ENCODE measurements around the gene S100Z. TPM values are rescaled to one million over a fixed set of nuclear protein-coding genes. Genes with fewer than 3 reads are reported as not detected.
"Not testable (repeated sequence)": the region's sequence is repeated elsewhere in the genome, so short reads cannot be mapped to it uniquely, and the experiment has no call there.

Gene S100Z
- total RNA-seq, 8 experiments from 2014 or later = 0.24 to 0.43 TPM; not detected in 6

DNA sequence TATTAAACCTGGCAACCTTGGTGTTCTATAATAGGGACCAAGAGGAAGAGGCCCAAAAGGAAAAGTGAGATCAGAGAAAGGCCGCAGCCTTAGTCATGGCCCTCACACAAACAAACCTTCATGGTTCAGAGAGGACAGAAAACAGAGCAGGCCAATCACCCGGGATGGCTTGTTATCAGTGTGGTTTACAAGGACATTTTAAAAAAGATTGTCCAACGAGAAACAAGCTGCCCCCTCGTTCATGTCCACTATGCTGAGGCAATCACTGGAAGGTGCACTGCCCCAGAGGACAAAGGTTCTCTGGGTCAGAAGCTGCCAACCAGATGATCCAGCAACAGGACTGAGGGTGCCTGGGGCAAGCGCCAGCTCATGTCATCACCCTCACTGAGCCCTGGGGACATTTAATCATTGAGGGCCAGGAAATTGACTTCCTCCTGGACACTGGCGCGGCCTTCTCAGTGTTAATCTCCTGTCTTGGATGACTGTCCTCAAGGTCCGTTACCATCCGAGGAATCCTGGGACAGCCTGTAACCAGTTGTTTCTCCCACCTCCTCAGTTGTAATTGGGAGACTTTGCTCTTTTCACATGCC lies 60.6 kb downstream of the S100Z start:
- H3K27ac ChIP-seq; H3K4me1 ChIP-seq (replicated peaks in 1 of 2); in situ Hi-C loops (cut with MboI; ENCODE audit: low pct_unique_long_range_greater_than_20kb in 2 of 9, low sequenced_read_pairs in 9 of 9, unreplicated experiment in 9 of 9); H3K4me3 ChIP-seq; ATAC-seq (replicated peaks in 6 of 8): not testable (repeated sequence)
- 17 to 100% (median 68%) methylated on average over 1 to 4 of the region's 9 CpGs; no CpG with 5 or more reads in 3 of the 10 experiments for WGBS, 10 experiments

DNA sequence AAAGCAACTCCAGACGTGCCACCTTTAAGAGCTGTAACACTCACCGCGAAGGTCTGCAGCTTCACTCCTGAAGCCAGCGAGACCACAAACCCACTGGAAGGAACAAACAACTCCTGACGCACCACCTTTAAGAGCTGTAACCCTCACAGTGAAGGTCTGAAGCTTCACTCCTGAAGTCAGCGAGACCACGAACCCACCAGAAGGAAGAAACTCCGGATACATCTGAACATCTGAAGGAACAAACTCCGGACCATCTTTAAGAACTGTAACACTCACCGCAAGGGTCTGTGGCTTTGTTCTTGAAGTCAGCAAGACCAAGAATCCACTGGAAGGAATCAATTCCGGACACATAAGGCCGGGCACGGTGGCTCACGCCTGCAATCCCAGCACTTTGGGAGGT lies 64.9 kb downstream of the S100Z start:
- H3K27ac ChIP-seq; in situ Hi-C loops (cut with MboI; ENCODE audit: low pct_unique_long_range_greater_than_20kb in 2 of 9, low sequenced_read_pairs in 9 of 9, unreplicated experiment in 9 of 9); H3K4me1 ChIP-seq (replicated peaks in 1 of 2); H3K4me3 ChIP-seq; ATAC-seq (replicated peaks in 6 of 8): not testable (repeated sequence)
- 58 to 100% (median 80%) methylated on average over 1 to 14 of the region's 14 CpGs; no CpG with 5 or more reads in 3 of the 10 experiments for WGBS, 10 experiments

DNA sequence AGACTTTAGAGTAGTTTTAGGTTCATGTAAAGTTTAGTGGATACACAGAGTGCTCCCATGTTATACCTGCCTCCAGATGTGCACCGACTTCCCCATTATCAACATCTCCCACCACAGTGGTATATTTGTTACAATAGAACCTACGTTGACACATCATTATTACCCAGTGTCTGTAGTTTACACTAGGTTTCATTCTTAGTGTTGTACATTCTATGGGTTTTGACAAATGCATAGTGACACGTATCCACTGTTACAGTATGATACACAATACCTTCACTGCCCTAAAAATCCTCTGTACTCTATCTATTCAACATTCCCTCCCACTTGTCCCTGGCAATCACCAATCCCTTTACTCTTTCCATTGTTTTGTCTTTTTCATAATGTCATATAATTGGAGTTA lies 68.7 kb downstream of the S100Z start:
- no peak overlapping the region for H3K4me3 ChIP-seq
- no peak for ATAC-seq (replicated peaks in 6 of 8)
- H3K4me1 ChIP-seq (replicated peaks in 1 of 2) = no peaks in the 10 kb centered on the region
- in situ Hi-C loops (cut with MboI; ENCODE audit: low pct_unique_long_range_greater_than_20kb in 2 of 9, low sequenced_read_pairs in 9 of 9, unreplicated experiment in 9 of 9) = no loop called here
- WGBS, 10 experiments = 10 to 100% (median 60%) methylated on average over 1 to 3 of the region's 3 CpGs; no CpG with 5 or more reads in 1 of the 10 experiments
- no peak overlapping the region for H3K27ac ChIP-seq

- ATAC-seq (replicated peaks in 6 of 8) = no peak
- in situ Hi-C loops (cut with MboI; ENCODE audit: low pct_unique_long_range_greater_than_20kb in 2 of 9, low sequenced_read_pairs in 9 of 9, unreplicated experiment in 9 of 9) = no loop called here
- 37 to 100% (median 90%) methylated on average over 1 to 4 of the region's 4 CpGs; no CpG with 5 or more reads in 1 of the 10 experiments for WGBS, 10 experiments
- Histone ChIP-seq H3K27ac (no peak overlapping the region), H3K4me3 (no peak overlapping the region), H3K4me1 (replicated peaks in 1 of 2) (no peaks in the 10 kb centered on the region)
Observed at GRCh38 chr5:76920491-76920890, 70.7 kb downstream of the S100Z start.

GRCh38 chr5:76926329-76927105 lies 76.7 kb downstream of the S100Z start:
- ATAC-seq (replicated peaks in 6 of 8) = no peak
- Histone ChIP-seq H3K27ac (no peak overlapping the region), H3K4me3 (no peak overlapping the region), H3K4me1 (replicated peaks in 1 of 2) (peaks cover 3 to 10% of the 10 kb centered on the region in 2 donors)
- in situ Hi-C loops (cut with MboI; ENCODE audit: low pct_unique_long_range_greater_than_20kb in 2 of 9, low sequenced_read_pairs in 9 of 9, unreplicated experiment in 9 of 9) = no loop called here
- WGBS, 10 experiments = 10 to 71% (median 56%) methylated on average over 2 to 6 of the region's 6 CpGs; no CpG with 5 or more reads in 1 of the 10 experiments

DNA sequence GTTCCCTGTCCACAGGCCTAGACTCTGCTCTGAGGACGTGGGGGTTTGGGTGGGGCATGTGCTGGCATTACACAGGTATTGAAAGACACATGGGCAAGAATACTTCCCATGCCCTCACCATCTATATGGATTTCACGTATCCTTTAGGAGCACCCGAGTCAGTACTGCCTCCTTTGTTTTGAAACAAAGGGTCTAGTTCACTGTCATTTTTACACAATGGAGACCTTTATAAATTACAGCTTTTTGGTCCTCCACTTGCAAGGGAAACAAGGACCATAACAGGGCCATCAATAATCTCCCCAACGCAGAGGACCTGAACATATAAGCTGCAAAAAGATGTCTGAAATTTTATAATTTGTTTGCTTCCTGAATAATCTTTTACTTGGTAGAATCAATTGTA lies 78.1 kb downstream of the S100Z start:
- in situ Hi-C loops (cut with MboI; ENCODE audit: low pct_unique_long_range_greater_than_20kb in 2 of 9, low sequenced_read_pairs in 9 of 9, unreplicated experiment in 9 of 9) = no loop called here
- H3K27ac ChIP-seq = no peak overlapping the region
- no peak overlapping the region for H3K4me3 ChIP-seq
- H3K4me1 ChIP-seq (replicated peaks in 1 of 2) = peaks cover 3 to 10% of the 10 kb centered on the region in 2 donors
- WGBS, 10 experiments = 0 to 63% (median 40%) methylated on average over 1 to 4 of the region's 4 CpGs; no CpG with 5 or more reads in 3 of the 10 experiments
- ATAC-seq (replicated peaks in 6 of 8) = peak in 2 of 8 experiments; percentile 32 to 45

GRCh38 chr5:76930083-76930482 lies 80.3 kb downstream of the S100Z start:
- Histone ChIP-seq H3K4me3 (no peak overlapping the region), H3K27ac (no peak overlapping the region), H3K4me1 (replicated peaks in 1 of 2) (peaks cover 3 to 10% of the 10 kb centered on the region in 2 donors)
- ATAC-seq (replicated peaks in 6 of 8) = no peak
- 14 to 92% (median 64%) methylated on average over 1 to 4 of the region's 4 CpGs; no CpG with 5 or more reads in 2 of the 10 experiments for WGBS, 10 experiments
- in situ Hi-C loops (cut with MboI; ENCODE audit: low pct_unique_long_range_greater_than_20kb in 2 of 9, low sequenced_read_pairs in 9 of 9, unreplicated experiment in 9 of 9) = no loop called here

GRCh38 chr5:76938177-76938576 lies 88.4 kb downstream of the S100Z start:
- H3K4me3 ChIP-seq = no peak overlapping the region
- ATAC-seq (replicated peaks in 6 of 8) = no peak
- in situ Hi-C loops (cut with MboI; ENCODE audit: low pct_unique_long_range_greater_than_20kb in 2 of 9, low sequenced_read_pairs in 9 of 9, unreplicated experiment in 9 of 9) = no loop called here
- no peaks in the 10 kb centered on the region for H3K4me1 ChIP-seq (replicated peaks in 1 of 2)
- H3K27ac ChIP-seq = no peak overlapping the region

DNA sequence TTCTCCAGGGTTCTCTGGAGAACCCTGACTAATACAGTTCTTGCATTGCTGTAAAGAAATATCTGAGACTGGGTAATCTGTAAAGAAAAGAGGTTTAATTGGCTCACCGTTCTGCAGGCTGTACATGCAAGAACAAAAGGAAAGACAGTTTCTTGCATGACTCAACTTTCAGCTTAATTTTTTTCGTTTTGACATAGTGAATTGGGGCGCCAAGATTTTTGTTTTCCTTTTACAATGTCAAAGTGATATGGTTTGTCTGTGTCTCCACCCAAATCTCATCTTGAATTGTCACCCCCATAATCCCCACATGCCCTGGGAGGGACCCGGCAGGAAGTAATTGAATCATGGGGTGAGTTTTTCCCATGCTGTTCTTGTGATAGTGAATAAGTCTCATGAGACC lies 91.2 kb downstream of the S100Z start:
- H3K4me3 ChIP-seq = no peak overlapping the region
- H3K4me1 ChIP-seq (replicated peaks in 1 of 2) = no peaks in the 10 kb centered on the region
- WGBS, 10 experiments = 6 to 100% (median 83%) methylated on average over 1 to 4 of the region's 4 CpGs; no CpG with 5 or more reads in 1 of the 10 experiments
- in situ Hi-C loops (cut with MboI; ENCODE audit: low pct_unique_long_range_greater_than_20kb in 2 of 9, low sequenced_read_pairs in 9 of 9, unreplicated experiment in 9 of 9) = no loop called here
- ATAC-seq (replicated peaks in 6 of 8) = no peak
- no peak overlapping the region for H3K27ac ChIP-seq

DNA sequence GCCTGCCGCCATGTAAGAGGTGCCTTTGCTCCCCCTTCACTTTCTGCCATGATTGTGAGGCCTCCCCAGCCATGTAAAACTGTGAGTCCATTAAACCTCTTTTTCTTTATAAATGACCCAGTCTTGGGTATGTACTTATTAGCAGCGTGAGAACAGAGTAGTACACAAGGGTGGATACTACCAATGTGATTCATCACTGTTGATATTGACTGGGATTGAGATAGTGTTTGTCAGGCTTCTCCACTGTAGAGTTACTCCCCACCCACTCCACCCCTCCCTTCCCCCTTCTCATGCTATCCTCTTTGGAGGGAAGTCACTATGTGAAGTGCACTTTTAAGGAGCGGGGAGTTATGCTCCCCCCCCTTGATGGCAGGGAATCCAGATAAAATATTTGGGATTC lies 91.6 kb downstream of the S100Z start:
- no peak overlapping the region for H3K4me3 ChIP-seq
- H3K27ac ChIP-seq = no peak overlapping the region
- 20 to 100% (median 100%) methylated on average over 1 to 3 of the region's 3 CpGs; no CpG with 5 or more reads in 5 of the 10 experiments for WGBS, 10 experiments
- in situ Hi-C loops (cut with MboI; ENCODE audit: low pct_unique_long_range_greater_than_20kb in 2 of 9, low sequenced_read_pairs in 9 of 9, unreplicated experiment in 9 of 9) = no loop called here
- ATAC-seq (replicated peaks in 6 of 8) = peak in 1 of 8 experiments; percentile 53
- H3K4me1 ChIP-seq (replicated peaks in 1 of 2) = no peaks in the 10 kb centered on the region

DNA sequence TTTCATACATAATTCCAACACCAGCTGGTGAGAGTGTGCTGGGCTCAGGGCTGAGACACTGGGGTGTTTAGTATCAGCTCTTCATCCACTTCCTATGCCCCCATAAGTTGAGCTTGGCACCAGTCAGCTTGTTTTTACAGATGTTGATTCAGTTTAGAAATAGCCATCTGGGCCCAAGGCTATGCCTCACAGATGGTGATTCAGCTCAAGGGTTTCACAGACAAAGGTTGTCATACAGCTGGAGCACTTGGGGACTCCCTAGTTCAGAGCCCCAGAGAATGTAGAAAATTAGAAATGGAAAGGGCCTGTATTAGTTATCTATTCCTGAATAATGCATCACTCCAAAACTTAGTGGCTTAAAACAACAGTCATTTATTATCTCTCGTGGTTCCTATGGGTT lies 92.8 kb downstream of the S100Z start:
- ATAC-seq (replicated peaks in 6 of 8) = peak in 2 of 8 experiments; percentile 63 to 79
- Histone ChIP-seq H3K27ac (no peak overlapping the region), H3K4me1 (replicated peaks in 1 of 2) (no peaks in the 10 kb centered on the region), H3K4me3 (no peak overlapping the region)
- 0 to 100% (median 67%) methylated on average over 1 of the region's 1 CpG; no CpG with 5 or more reads in 3 of the 10 experiments for whole genome bisulfite sequencing, 10 experiments
- in situ Hi-C loops (cut with MboI; ENCODE audit: low pct_unique_long_range_greater_than_20kb in 2 of 9, low sequenced_read_pairs in 9 of 9, unreplicated experiment in 9 of 9) = no loop called here

GRCh38 chr5:76943006-76943405 lies 93.2 kb downstream of the S100Z start:
- Histone ChIP-seq H3K4me1 (replicated peaks in 1 of 2) (no peaks in the 10 kb centered on the region), H3K4me3 (no peak overlapping the region), H3K27ac (no peak overlapping the region)
- 40 to 100% (median 55%) methylated on average over 1 of the region's 3 CpGs; no CpG with 5 or more reads in 6 of the 10 experiments for WGBS, 10 experiments
- in situ Hi-C loops (cut with MboI; ENCODE audit: low pct_unique_long_range_greater_than_20kb in 2 of 9, low sequenced_read_pairs in 9 of 9, unreplicated experiment in 9 of 9) = no loop called here
- ATAC-seq (replicated peaks in 6 of 8) = peak in 3 of 8 experiments; percentile 25 to 59 (median 46)

GRCh38 chr5:76944638-76945037 lies 94.8 kb downstream of the S100Z start:
- in situ Hi-C loops (cut with MboI; ENCODE audit: low pct_unique_long_range_greater_than_20kb in 2 of 9, low sequenced_read_pairs in 9 of 9, unreplicated experiment in 9 of 9) = no loop called here
- WGBS, 10 experiments = 20 to 86% (median 62%) methylated on average over 1 to 5 of the region's 5 CpGs; no CpG with 5 or more reads in 2 of the 10 experiments
- ATAC-seq (replicated peaks in 6 of 8) = peak in 1 of 8 experiments; percentile 32
- Histone ChIP-seq H3K4me3 (no peak overlapping the region), H3K27ac (no peak overlapping the region), H3K4me1 (replicated peaks in 1 of 2) (no peaks in the 10 kb centered on the region)

All from motor neuron (in vitro differentiated cells).